Tibial artery (tissue), 4 donors: ENCODE results near the gene SAMD8.

Source experiments
- DNase-seq, 2 donors: peaks; one replicate each; pipeline ENCODE4 v3.0.0-alpha.2; 2019
- H3K27ac ChIP-seq, 2 donors: fragments of 200-600 bp; sonication (generic) in 1 of 2; 1 replicate in 1 of 2; 2 replicates in 1 of 2; pipeline ENCODE4 v1.5.1; 2018 to 2019; ENCODE audit warnings: mild to moderate bottlenecking in 1 of 2
- H3K27me3 ChIP-seq, 2 donors: fragments of 200-600 bp; sonication (generic) in 1 of 2; one replicate each; pipeline versions ENCODE4 v1.5.1 to v1.6.0; 2016 to 2019
- H3K36me3 ChIP-seq, 3 donors: fragments of 200-600 bp; sonication (generic) in 2 of 3; one replicate each; pipeline ENCODE4 v1.5.1; 2016 to 2019; ENCODE audit warnings: mild to moderate bottlenecking in 2 of 3
- H3K4me1 ChIP-seq, 4 donors: fragments of 200-600 bp; sonication (generic) in 2 of 4; 1 replicate in 3 of 4; 2 replicates in 1 of 4; pipeline ENCODE4 v1.5.1; 2016 to 2019
- H3K4me3 ChIP-seq, 2 donors: fragments of 200-600 bp; sonication (generic) in 1 of 2; 1 replicate in 1 of 2; 2 replicates in 1 of 2; pipeline ENCODE4 v1.5.1; 2018 to 2019; ENCODE audit warnings: mild to moderate bottlenecking in 2 of 2
- H3K9me3 ChIP-seq, 3 donors: fragments of 200-600 bp; sonication (generic) in 1 of 3; one replicate each; pipeline ENCODE4 v1.5.1; 2016 to 2019
- intact Hi-C: fragments of 100-400 bp; cut with DNase I; formaldehyde crosslinking; loops from one replicate; pipeline ENCODE4 v1.15.0; 2023; ENCODE audit warnings: low total_unique reads
- TF ChIP-seq, protein P1 (sequence below), 2 experiments: fragments of 200-600 bp in 1 of 2; fragments of 450-650 bp in 1 of 2; IDR thresholded peaks; one replicate each; pipeline ENCODE4 v1.5.1; 2017 to 2019; ENCODE audit warnings: antibody characterized with exemption in 2 of 2, mild to moderate bottlenecking in 1 of 2, moderate library complexity in 1 of 2

Gene SAMD8

GRCh38 chr10:75226656-75227055, 115.2 kb downstream of the SAMD8 start:
- DNase-seq = no peak
- Histone ChIP-seq H3K36me3 (peaks cover 24 to 46% (median 38%) of the 10 kb centered on the region in 3 donors), H3K4me1 (peaks cover 0 to 73% (median 49%) of the 10 kb centered on the region in 4 donors), H3K27ac (peak overlapping the region; percentile 74 to 80), H3K4me3 (no peak overlapping the region), H3K27me3 (no peaks in the 10 kb centered on the region), H3K9me3 (no peaks in the 10 kb centered on the region)
- intact Hi-C loops = no loop called here
- TF ChIP-seq, protein P1, sequence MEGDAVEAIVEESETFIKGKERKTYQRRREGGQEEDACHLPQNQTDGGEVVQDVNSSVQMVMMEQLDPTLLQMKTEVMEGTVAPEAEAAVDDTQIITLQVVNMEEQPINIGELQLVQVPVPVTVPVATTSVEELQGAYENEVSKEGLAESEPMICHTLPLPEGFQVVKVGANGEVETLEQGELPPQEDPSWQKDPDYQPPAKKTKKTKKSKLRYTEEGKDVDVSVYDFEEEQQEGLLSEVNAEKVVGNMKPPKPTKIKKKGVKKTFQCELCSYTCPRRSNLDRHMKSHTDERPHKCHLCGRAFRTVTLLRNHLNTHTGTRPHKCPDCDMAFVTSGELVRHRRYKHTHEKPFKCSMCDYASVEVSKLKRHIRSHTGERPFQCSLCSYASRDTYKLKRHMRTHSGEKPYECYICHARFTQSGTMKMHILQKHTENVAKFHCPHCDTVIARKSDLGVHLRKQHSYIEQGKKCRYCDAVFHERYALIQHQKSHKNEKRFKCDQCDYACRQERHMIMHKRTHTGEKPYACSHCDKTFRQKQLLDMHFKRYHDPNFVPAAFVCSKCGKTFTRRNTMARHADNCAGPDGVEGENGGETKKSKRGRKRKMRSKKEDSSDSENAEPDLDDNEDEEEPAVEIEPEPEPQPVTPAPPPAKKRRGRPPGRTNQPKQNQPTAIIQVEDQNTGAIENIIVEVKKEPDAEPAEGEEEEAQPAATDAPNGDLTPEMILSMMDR (IDR thresholded peaks at IDR 0.05) = no peak

- Histone ChIP-seq H3K36me3 (peaks cover 8 to 37% (median 22%) of the 10 kb centered on the region in 3 donors), H3K9me3 (no peaks in the 10 kb centered on the region), H3K27me3 (no peaks in the 10 kb centered on the region), H3K4me1 (peaks cover 0 to 71% (median 49%) of the 10 kb centered on the region in 4 donors), H3K4me3 (no peak overlapping the region), H3K27ac (peak overlapping the region; percentile 6 to 74)
- DNase-seq = peak in 1 of 2 donors; percentile 21
- TF ChIP-seq, protein P1 (IDR thresholded peaks at IDR 0.05) = no peak
- intact Hi-C loops = no loop called here
Observed at GRCh38 chr10:75228278-75228677, 116.8 kb downstream of the SAMD8 start.

GRCh38 chr10:75228834-75229233, 117.4 kb downstream of the SAMD8 start:
- Histone ChIP-seq H3K27ac (peak overlapping the region; percentile 6 to 20), H3K27me3 (no peaks in the 10 kb centered on the region), H3K4me3 (no peak overlapping the region), H3K36me3 (peaks cover 3 to 32% (median 16%) of the 10 kb centered on the region in 3 donors), H3K4me1 (peaks cover 0 to 70% (median 46%) of the 10 kb centered on the region in 4 donors), H3K9me3 (no peaks in the 10 kb centered on the region)
- no peak for DNase-seq
- TF ChIP-seq, protein P1 (IDR thresholded peaks at IDR 0.05) = no peak
- intact Hi-C loops = no loop called here

- H3K4me3 ChIP-seq = no peak overlapping the region
- TF ChIP-seq, protein P1 (IDR thresholded peaks at IDR 0.05) = no peak
- no peaks in the 10 kb centered on the region for H3K9me3 ChIP-seq
- H3K4me1 ChIP-seq = peaks cover 0 to 69% (median 40%) of the 10 kb centered on the region in 4 donors
- H3K36me3 ChIP-seq = peaks cover 0 to 28% (median 13%) of the 10 kb centered on the region in 3 donors
- DNase-seq = no peak
- H3K27me3 ChIP-seq = no peaks in the 10 kb centered on the region
- intact Hi-C loops = loop anchor here (5.0 to 10.0 kb wide), 2 partner anchors 43 to 405 kb away; partner anchors contain the start of gene KAT6B
- H3K27ac ChIP-seq = peak overlapping the region in 1 of 2 donors; percentile 20
Observed at GRCh38 chr10:75229971-75230370, 118.5 kb downstream of the SAMD8 start.

GRCh38 chr10:75230600-75231038, 119.2 kb downstream of the SAMD8 start:
- DNase-seq = peak; percentile 92 to 96
- peaks cover 0 to 28% (median 13%) of the 10 kb centered on the region in 3 donors for H3K36me3 ChIP-seq
- H3K4me1 ChIP-seq = peaks cover 0 to 69% (median 39%) of the 10 kb centered on the region in 4 donors
- no peaks in the 10 kb centered on the region for H3K27me3 ChIP-seq
- TF ChIP-seq, protein P1 (IDR thresholded peaks at IDR 0.05) = peak; percentile 88 to 90
- H3K9me3 ChIP-seq = no peaks in the 10 kb centered on the region
- H3K27ac ChIP-seq = peak overlapping the region in 1 of 2 donors; percentile 20
- intact Hi-C loops = loop anchor here (5.0 to 10.0 kb wide), 2 partner anchors 43 to 406 kb away; partner anchors contain the start of gene KAT6B
- H3K4me3 ChIP-seq = no peak overlapping the region
